HepG2 (cell line): Measurements from ENCODE around the gene ADARB2. TPM values are rescaled to one million over a fixed set of nuclear protein-coding genes. Genes with fewer than 3 reads are reported as not detected.

Source experiments
- ATAC-seq: fragments of 200-7000 bp; cut with Tn5 transposase; 3 replicates; pipeline ENCODE4 v1.9.1; 2020; ENCODE audit warnings: mild to moderate bottlenecking, moderate library complexity
- BruUV-seq: library from RNA; stranded (reverse); fragments of 400-500 nt; replicated peaks from 2 replicates; lab custom pipeline; 2021; lab: Mats Ljungman, UMichigan
- CTCF ChIA-PET: fragments of 300-600 bp; formaldehyde crosslinking; extraction: SDS; loops from one replicate; lab custom pipeline; 2021; ENCODE audit warnings: low total read pairs, inconsistent platforms, low intra/inter-chr PET ratio; lab: Yijun Ruan, JAX
- POLR2A ChIA-PET: fragments of 350-600 bp; sonication (Branson Sonifier 250); formaldehyde crosslinking; loops from one replicate; lab custom pipeline; 2020; ENCODE audit warnings: antibody characterized with exemption, inconsistent platforms; lab: Yijun Ruan, JAX
- DNase-seq: peaks from one replicate; pipeline ENCODE4 v3.0.0-alpha.2; 2015; ENCODE audit warnings: low spot score
- FAIRE-seq: peaks from 3 replicates; lab custom pipeline; 2011; peaks lifted over from hg19 to GRCh38; lab: Jason Lieb, UNC
- H2AFZ ChIP-seq: one replicate; pipeline ENCODE4 v1.6.1; 2011; ENCODE audit warnings: low read length, inconsistent platforms
- H3K27ac ChIP-seq: fragments of 300-600 bp; 3 replicates; pipeline ENCODE4 v1.8.0; 2011; ENCODE audit warnings: mixed run types, mild to moderate bottlenecking, mixed read lengths, low read length, inconsistent platforms; ENCODE audit not compliant: insufficient read depth; ENCODE audit errors: extremely low read length
- H3K27me3 ChIP-seq, 2 experiments: fragments of 200-600 bp in 1 of 2; 2 replicates in 1 of 2; 3 replicates in 1 of 2; pipeline versions ENCODE4 v1.6.0 to v1.8.0; 2011; ENCODE audit warnings: low read length in 2 of 2, mild to moderate bottlenecking in 2 of 2, moderate library complexity in 2 of 2, inconsistent platforms in 1 of 2; ENCODE audit not compliant: insufficient read depth in 2 of 2, control insufficient read depth in 1 of 2
- H3K36me3 ChIP-seq, 2 experiments: fragments of 200-600 bp in 1 of 2; replicated peaks in 1 of 2; 2 replicates in 1 of 2; 3 replicates in 1 of 2; pipeline versions ENCODE4 v1.5.1 to v1.8.0; 2011; ENCODE audit warnings: low read length in 2 of 2, inconsistent platforms in 1 of 2; ENCODE audit not compliant: insufficient read depth in 2 of 2, control insufficient read depth in 1 of 2
- H3K4me1 ChIP-seq: 2 replicates; pipeline ENCODE4 v1.5.1; 2012; ENCODE audit warnings: low read length, inconsistent platforms; ENCODE audit not compliant: insufficient read depth
- H3K4me2 ChIP-seq: 2 replicates; pipeline ENCODE4 v1.6.0; 2011; ENCODE audit warnings: low read depth, low read length, inconsistent platforms
- H3K4me3 ChIP-seq, 3 experiments: fragments of 200-600 bp in 1 of 3; sonication (generic), shearing (Covaris generic) in 1 of 3; replicated peaks in 1 of 3; 2 replicates each; pipeline ENCODE4 v1.5.1; 2011 to 2016; ENCODE audit warnings: low read length in 3 of 3, inconsistent platforms in 2 of 3, low read depth in 2 of 3, mild to moderate bottlenecking in 2 of 3, control low read depth in 1 of 3, mixed read lengths in 1 of 3; ENCODE audit not compliant: insufficient read depth in 1 of 3
- H3K79me2 ChIP-seq: one replicate; pipeline ENCODE4 v1.6.1; 2011; ENCODE audit warnings: low read length, inconsistent platforms; ENCODE audit not compliant: insufficient read depth
- H3K9ac ChIP-seq: 2 replicates; pipeline ENCODE4 v1.6.0; 2011; ENCODE audit warnings: mild to moderate bottlenecking, low read depth, low read length, inconsistent platforms; ENCODE audit not compliant: insufficient read depth
- H3K9me3 ChIP-seq: 2 replicates; pipeline ENCODE4 v1.5.1; 2012; ENCODE audit warnings: mild to moderate bottlenecking, low read length
- H4K20me1 ChIP-seq: 2 replicates; pipeline ENCODE4 v1.6.0; 2011; ENCODE audit warnings: inconsistent platforms, mild to moderate bottlenecking, low read length, moderate library complexity; ENCODE audit not compliant: insufficient read depth
- CREB1 ChIP-seq, 2 experiments: fragments of 450-650 bp in 1 of 2; IDR thresholded peaks; 2 replicates each; pipeline ENCODE4 v1.6.1; 2016 to 2017; ENCODE audit warnings: control low read depth in 1 of 2, mild to moderate bottlenecking in 1 of 2, missing compliant biosample characterization in 1 of 2, missing genetic modification characterization in 1 of 2
- HNRNPUL1 ChIP-seq: fragments of 200-400 bp; formaldehyde crosslinking; IDR thresholded peaks from 2 replicates; pipeline ENCODE4 v1.6.1; 2017; ENCODE audit warnings: low read depth, mild to moderate bottlenecking, low read length, moderate library complexity
- KDM6A ChIP-seq: IDR thresholded peaks from 2 replicates; pipeline ENCODE4 v1.6.1; 2016; ENCODE audit warnings: low read depth
- RAD51 ChIP-seq: fragments of 450-650 bp; IDR thresholded peaks from 2 replicates; pipeline ENCODE4 v1.6.1; 2016; ENCODE audit warnings: borderline replicate concordance
- SMAD1 ChIP-seq: sonication (generic); formaldehyde crosslinking; IDR thresholded peaks from 2 replicates; pipeline ENCODE4 v1.4.0; 2020; ENCODE audit warnings: missing genetic modification reagents, low read depth, mild to moderate bottlenecking, borderline replicate concordance
- SOX5 ChIP-seq: IDR thresholded peaks from 2 replicates; pipeline ENCODE4 v1.6.1; 2016; ENCODE audit warnings: borderline replicate concordance
- ZNF780A ChIP-seq: sonication (generic); formaldehyde crosslinking; IDR thresholded peaks from 2 replicates; pipeline ENCODE4 v1.8.0; 2022; ENCODE audit warnings: mild to moderate bottlenecking, missing genetic modification reagents, moderate library complexity
- WGBS: methylation state at CpG from one replicate; pipeline ENCODE4 v1.1.6; 2017; ENCODE audit warnings: low lambda C conversion rate; 5-methylcytosine and 5-hydroxymethylcytosine counted together
- in situ Hi-C: cut with HindIII; loops from 2 replicates; pipeline ENCODE4 v1.10.0; 2017; ENCODE audit warnings: low pct_unique_long_range_greater_than_20kb; ENCODE audit not compliant: extremely low pct_ligation_motif_present
- intact Hi-C: fragments of 100-400 bp; cut with micrococcal nuclease; formaldehyde crosslinking; loops from one replicate; pipeline ENCODE4 v1.10.0; 2022; ENCODE audit not compliant: unreplicated experiment
- polyA plus RNA-seq, 8 experiments: library from polyadenylated mRNA; depleted of rRNA in 3 of 8; stranded (reverse) in 7 of 8; unstranded in 1 of 8; fragments of >200 nt; fragmentation: Illumina TruSeq in 4 of 8; extraction: Trizol in 4 of 8; gene quantifications; 2 replicates each; pipeline versions ENCODE4 v1.2.1 to v1.2.3, GENCODE V29; 2011 to 2016; ENCODE audit warnings: low read depth in 4 of 8, missing spikeins in 1 of 8, mixed read lengths in 1 of 8; ENCODE audit not compliant: insufficient read depth in 1 of 8
- total RNA-seq, 5 experiments: library from RNA; depleted of rRNA; stranded (reverse); fragments of >200 nt; fragmentation: Illumina TruSeq; extraction: Trizol; gene quantifications; 2 replicates each; pipeline ENCODE4 v1.2.3, GENCODE V29; 2016; ENCODE audit warnings: low read depth in 1 of 5
- TF ChIP-seq, protein P1 (sequence below): fragments of 450-650 bp; IDR thresholded peaks from 2 replicates; pipeline ENCODE4 v1.6.1; 2016
- TF ChIP-seq, protein P2 (sequence below), 2 experiments: sonication (generic) in 1 of 2; formaldehyde crosslinking in 1 of 2; IDR thresholded peaks; 2 replicates each; pipeline versions ENCODE4 v1.5.1 to v1.6.1; 2011 to 2020; ENCODE audit warnings: borderline replicate concordance in 1 of 2, low read depth in 1 of 2, low read length in 1 of 2, mild to moderate bottlenecking in 1 of 2, missing genetic modification reagents in 1 of 2, moderate library complexity in 1 of 2

Gene ADARB2
- total and polyA plus RNA-seq, 2 of the 13 experiments (the other 11 are each of a cell fraction or from before 2014, with no cell fraction given): not detected

- ChIA-PET CTCF (no interaction called here), POLR2A (no interaction called here)
- TF ChIP-seq SMAD1 (CRISPR knock-in tag) (no peak), SOX5 (CRISPR knock-in tag) (no peak), CREB1 (IDR thresholded peaks at IDR 0.05) (peak; percentile 58; the same call in 1 of the 2 replicates), CREB1 (CRISPR knock-in tag; IDR thresholded peaks at IDR 0.05) (no peak), KDM6A (no peak), ZNF780A (CRISPR knock-in tag) (no peak), RAD51 (peak; percentile 55; the same call in 1 of the 2 replicates), HNRNPUL1 (no peak)
- TF ChIP-seq, protein P1, sequence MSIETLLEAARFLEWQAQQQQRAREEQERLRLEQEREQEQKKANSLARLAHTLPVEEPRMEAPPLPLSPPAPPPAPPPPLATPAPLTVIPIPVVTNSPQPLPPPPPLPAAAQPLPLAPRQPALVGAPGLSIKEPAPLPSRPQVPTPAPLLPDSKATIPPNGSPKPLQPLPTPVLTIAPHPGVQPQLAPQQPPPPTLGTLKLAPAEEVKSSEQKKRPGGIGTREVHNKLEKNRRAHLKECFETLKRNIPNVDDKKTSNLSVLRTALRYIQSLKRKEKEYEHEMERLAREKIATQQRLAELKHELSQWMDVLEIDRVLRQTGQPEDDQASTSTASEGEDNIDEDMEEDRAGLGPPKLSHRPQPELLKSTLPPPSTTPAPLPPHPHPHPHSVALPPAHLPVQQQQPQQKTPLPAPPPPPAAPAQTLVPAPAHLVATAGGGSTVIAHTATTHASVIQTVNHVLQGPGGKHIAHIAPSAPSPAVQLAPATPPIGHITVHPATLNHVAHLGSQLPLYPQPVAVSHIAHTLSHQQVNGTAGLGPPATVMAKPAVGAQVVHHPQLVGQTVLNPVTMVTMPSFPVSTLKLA: peak; percentile 77
- TF ChIP-seq, protein P2, sequence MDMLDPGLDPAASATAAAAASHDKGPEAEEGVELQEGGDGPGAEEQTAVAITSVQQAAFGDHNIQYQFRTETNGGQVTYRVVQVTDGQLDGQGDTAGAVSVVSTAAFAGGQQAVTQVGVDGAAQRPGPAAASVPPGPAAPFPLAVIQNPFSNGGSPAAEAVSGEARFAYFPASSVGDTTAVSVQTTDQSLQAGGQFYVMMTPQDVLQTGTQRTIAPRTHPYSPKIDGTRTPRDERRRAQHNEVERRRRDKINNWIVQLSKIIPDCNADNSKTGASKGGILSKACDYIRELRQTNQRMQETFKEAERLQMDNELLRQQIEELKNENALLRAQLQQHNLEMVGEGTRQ (IDR thresholded peaks at IDR 0.05; ENCODE audit: low read depth, low read length): peak; percentile 74
- TF ChIP-seq, protein P2 (CRISPR knock-in tag; IDR thresholded peaks at IDR 0.05; ENCODE audit: borderline replicate concordance): no peak
- H4K20me1 ChIP-seq: no peaks in the 10 kb centered on the region
- no peak overlapping the region for H3K4me3 ChIP-seq
- no peaks in the 10 kb centered on the region for H3K36me3 ChIP-seq
- ATAC-seq (no peak), DNase-seq (no peak), FAIRE-seq (no peak)
- H2AFZ ChIP-seq: no peak overlapping the region
- no peaks in the 10 kb centered on the region; the same call in 1 of the 2 replicates for H3K9me3 ChIP-seq
- intact Hi-C loops: no loop called here
- 75% methylated on average over 17 of the region's 25 CpGs for WGBS
- H3K27ac ChIP-seq: no peak overlapping the region
- peaks cover 0 to 4% of the 10 kb centered on the region in 2 experiments; a peak in 1 of 5 replicates for H3K27me3 ChIP-seq
- H3K9ac ChIP-seq: no peak overlapping the region
- no peaks in the 10 kb centered on the region for H3K79me2 ChIP-seq
- no peaks in the 10 kb centered on the region for H3K4me1 ChIP-seq
- H3K4me2 ChIP-seq: no peak overlapping the region
- BruUV-seq: no TSS peak
- in situ Hi-C loops: no loop called here
These were observed 9.5 kb upstream of the ADARB2 start for GRCh38 chr10:1746796-1747195.
